NCI-H1105 treated with DMSO at 0.1 percent for 48 hours (cell line): ENCODE results near the gene PLEKHA8.

Experiments used
- DNase-seq: peaks from one replicate; lab custom pipeline; 2025; lab: John Stamatoyannopoulos, UW

The PLEKHA8 gene

DNA sequence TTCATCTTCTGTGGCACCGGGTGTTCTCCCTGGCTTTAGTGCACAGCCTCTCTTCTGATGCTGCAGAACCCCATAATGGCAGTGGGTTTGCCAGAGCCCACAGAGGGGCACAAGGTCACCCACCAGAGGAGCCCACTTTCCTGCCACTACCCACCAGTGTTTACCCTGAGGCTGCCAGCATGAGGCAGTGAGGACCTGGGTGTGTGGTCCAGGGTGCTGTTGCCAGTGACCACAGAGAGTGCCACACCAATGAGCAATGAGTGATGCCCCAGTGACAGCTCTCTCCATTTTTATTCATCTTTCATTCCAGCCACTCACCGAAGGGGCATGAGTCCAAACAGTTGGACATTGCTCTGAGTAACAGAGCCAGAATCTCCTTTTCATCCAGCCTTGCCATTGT lies 141.4 kb downstream of the PLEKHA8 start:
- DNase-seq = no peak

GRCh38 chr7:30170476-30171205 lies 142.4 kb downstream of the PLEKHA8 start:
- no peak for DNase-seq

DNA sequence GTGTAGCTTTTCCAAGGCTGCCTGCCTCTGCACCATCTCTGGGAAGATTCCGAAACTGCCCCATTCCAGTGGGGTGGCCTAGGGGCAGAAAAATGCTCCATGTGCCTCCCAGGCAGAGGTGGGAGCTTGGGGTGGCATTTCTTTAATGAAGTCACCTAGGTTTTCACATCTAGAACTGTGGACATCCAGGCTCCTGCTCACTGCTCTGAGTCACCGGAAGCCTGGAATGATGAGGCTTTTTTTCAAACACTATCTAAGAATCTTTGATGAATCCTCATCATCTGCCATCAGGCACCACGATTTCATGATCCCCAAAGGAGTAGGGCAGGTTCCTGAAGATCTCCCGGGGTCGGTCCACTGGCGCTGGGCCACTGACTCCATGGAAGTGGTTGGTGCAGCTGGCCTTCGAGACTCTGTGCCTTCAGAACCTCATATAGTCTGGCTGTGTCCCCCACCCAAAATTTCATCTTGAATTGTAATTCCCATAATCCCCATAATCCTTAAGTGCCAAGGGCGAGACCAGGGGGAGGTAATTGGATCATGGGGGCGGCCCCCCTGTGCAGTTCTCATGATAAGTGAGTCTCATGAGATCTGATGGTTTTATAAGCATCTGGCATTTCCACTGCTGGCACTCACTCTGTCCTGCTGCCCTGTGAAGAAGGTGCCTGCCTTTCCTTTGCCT lies 143.7 kb downstream of the PLEKHA8 start:
- no peak for DNase-seq

- peak; percentile 20 for DNase-seq
These were observed 144.2 kb downstream of the PLEKHA8 start for GRCh38 chr7:30172451-30172850.

DNA sequence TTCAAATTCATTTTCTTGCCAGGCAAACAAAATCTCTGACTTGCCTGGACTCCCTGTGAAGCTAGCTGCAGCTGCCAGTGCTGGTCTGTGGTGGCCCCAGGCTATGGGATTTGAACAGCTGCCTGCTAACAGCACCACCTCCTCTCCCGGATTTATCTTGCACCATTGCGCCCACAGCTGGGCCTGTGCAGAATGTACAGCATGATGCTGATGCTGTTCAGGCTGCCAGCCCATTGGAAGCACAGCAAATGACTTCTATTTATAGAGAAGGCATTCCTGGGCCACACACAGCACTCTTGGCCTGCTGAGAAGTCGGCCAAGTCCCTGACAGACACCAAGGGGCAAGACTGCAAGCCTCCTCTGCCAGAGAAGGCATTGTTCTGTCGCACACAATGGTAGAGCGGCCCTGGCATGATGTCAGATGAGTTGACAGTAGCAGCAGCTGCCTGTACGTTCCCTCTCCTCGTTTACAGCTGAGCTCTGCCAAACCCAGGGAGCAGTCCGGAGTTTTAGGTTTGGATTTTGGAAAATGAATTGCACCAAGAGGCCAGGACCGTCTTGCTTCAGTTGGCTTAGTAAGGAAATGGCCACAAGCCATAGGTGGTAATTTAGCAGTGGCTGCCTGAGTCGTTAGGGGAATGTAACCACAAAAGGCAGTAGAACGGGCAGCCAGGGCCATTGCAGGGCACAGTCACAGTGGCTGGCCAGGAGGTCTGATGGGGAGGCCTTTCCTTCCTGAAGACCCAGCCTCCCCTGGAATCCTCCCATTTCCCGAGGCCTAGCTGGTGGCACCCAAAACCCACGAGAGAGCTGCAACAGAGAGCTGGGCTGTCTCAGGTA lies 145.1 kb downstream of the PLEKHA8 start:
- peak; percentile 90 for DNase-seq

DNA sequence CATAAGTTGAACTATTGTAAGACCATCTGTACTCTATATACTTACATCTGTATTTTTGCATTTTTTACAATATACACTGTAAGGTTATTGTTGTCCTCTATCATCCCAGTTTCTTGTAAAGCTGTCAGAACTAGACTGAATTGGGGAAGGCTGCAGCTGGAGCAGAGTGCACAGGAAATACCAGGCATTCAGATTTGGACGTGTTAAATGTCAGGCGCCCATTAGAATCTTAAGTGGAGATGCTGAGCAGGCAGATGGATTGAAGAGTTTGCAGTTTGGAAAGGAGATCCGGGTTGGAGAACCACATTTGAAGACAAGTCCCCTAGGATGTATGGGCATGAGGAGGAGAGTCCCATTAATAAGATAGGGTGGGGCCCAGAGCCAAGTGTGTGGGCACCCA lies 147.0 kb downstream of the PLEKHA8 start:
- DNase-seq = peak; percentile 40

GRCh38 chr7:30175636-30176147 lies 147.5 kb downstream of the PLEKHA8 start:
- DNase-seq = no peak

- no peak for DNase-seq
These were observed 148.4 kb downstream of the PLEKHA8 start for GRCh38 chr7:30176463-30177109.

- DNase-seq = no peak
These were observed 149.0 kb downstream of the PLEKHA8 start for GRCh38 chr7:30177186-30177585.

DNA sequence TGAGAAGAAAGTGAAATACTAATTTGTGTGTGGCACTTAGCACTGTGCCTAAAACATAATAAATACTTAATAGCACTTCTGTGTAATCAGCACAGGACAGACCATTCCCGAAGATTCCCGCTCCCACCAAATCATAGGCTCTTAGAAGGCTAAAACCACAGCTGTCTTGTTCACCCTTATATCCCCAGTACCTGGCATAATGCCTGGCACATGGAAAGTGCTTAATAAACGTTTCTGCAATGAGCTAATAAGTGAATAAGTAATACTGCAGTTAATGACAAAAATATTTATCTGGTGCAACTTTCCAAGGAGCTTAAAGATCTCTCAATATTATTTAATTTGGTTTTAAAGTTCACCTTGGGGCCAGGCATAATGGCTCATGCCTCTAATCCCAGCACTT lies 149.8 kb downstream of the PLEKHA8 start:
- no peak for DNase-seq

GRCh38 chr7:30178748-30179436 lies 150.7 kb downstream of the PLEKHA8 start:
- no peak for DNase-seq
